NCI-H2107 treated with DMSO at 0.1 percent for 48 hours (cell line): Measurements from ENCODE around the gene DDX6.

Experiments used
- DNase-seq: peaks from one replicate; lab custom pipeline; 2025; ENCODE audit not compliant: unreplicated experiment; lab: John Stamatoyannopoulos, UW

Gene DDX6

GRCh38 chr11:118705111-118705741 lies 85.7 kb downstream of the DDX6 start:
- no peak for DNase-seq

- DNase-seq, result no peak
Observed at GRCh38 chr11:118703563-118704106, 87.3 kb downstream of the DDX6 start.

- DNase-seq, result no peak
Observed at GRCh38 chr11:118699506-118700220, 91.3 kb downstream of the DDX6 start.
